ENCODE measurements around the gene ANKRD53. TPM values are rescaled to one million over a fixed set of nuclear protein-coding genes. Genes with fewer than 3 reads are reported as not detected.

ANKRD53 gene
- polyA plus RNA-seq, 1 donor = 2.3 TPM

DNA sequence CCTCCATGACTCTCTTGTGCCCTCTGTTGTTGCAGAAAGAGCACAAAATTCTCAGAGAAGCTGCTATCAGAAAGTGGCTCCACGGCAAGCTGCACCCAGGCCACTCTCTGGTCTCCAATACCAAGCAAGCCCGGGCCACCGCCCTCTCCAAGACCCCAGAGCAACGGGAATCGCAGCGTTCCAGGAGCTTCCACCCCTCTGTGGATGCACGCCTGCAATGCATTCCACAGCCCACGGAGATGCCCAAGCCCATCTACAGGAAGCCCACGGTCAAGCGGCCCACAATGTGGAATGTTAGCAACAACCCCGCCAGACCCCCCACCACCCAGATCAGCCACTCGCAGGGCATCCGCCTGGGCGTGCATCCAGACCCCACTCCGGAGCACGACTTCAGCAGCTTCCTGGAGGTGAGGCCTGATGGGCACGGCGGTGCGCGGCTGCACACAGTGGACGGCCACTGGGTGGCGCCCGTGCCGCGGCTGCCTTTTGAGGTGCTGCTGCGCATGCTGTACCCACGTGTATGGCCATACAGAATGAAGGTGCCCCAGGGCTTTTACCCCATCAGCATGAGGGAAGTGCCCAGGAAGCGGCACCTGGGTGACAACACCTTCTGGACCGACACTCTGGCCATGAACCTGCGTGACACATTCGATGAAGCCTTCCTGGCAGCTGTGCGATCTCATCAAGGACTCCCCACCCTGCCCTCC lies 6.3 kb downstream of the ANKRD53 start:
- Histone ChIP-seq H3K27ac (ENCODE audit: low read length) (no peak overlapping the region), H3K27me3 (ENCODE audit: control insufficient read depth, insufficient read depth, low read length) (no peaks in the 10 kb centered on the region), H3K4me1 (ENCODE audit: control insufficient read depth, insufficient read depth, low read length) (no peaks in the 10 kb centered on the region), H3K9me3 (ENCODE audit: control insufficient read depth, low read depth, low read length) (no peaks in the 10 kb centered on the region), H3K36me3 (ENCODE audit: control insufficient read depth, insufficient read depth, low read length) (peaks cover 45% of the 10 kb centered on the region), H3K4me3 (ENCODE audit: low read length) (no peak overlapping the region)
- WGBS (ENCODE audit: insufficient coverage, low lambda C conversion rate) = 100% methylated on average over 3 of the region's 32 CpGs
- DNase-seq = peak; percentile 62 to 73

DNA sequence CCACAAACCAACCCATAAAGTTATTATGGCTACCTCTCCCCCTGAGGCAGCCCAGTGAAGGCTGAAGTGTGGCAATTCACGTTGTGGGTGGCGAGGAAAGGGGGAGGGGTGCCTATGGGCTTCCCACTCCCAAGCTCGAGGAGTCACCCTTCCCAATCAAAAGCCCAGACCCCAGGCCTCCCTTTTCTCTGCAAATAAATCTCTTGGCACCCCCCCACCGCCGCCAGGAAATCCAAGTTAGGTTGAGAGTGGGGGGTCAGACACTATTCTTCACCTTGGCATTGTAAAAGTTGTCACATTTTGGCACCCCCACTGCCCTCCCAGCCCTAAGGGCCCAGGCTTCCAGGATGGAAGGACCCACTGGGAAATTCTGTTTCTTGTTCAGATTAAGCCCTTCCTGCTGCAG lies 6.9 kb downstream of the ANKRD53 start:
- H3K4me1 ChIP-seq (ENCODE audit: control insufficient read depth, insufficient read depth, low read length) = no peaks in the 10 kb centered on the region
- no CpG with 5 or more reads among the region's 5 CpGs for WGBS (ENCODE audit: insufficient coverage, low lambda C conversion rate)
- no peak overlapping the region for H3K4me3 ChIP-seq (ENCODE audit: low read length)
- H3K27ac ChIP-seq (ENCODE audit: low read length) = no peak overlapping the region
- DNase-seq = no peak
- H3K9me3 ChIP-seq (ENCODE audit: control insufficient read depth, low read depth, low read length) = no peaks in the 10 kb centered on the region
- H3K27me3 ChIP-seq (ENCODE audit: control insufficient read depth, insufficient read depth, low read length) = no peaks in the 10 kb centered on the region
- H3K36me3 ChIP-seq (ENCODE audit: control insufficient read depth, insufficient read depth, low read length) = peaks cover 51% of the 10 kb centered on the region

DNA sequence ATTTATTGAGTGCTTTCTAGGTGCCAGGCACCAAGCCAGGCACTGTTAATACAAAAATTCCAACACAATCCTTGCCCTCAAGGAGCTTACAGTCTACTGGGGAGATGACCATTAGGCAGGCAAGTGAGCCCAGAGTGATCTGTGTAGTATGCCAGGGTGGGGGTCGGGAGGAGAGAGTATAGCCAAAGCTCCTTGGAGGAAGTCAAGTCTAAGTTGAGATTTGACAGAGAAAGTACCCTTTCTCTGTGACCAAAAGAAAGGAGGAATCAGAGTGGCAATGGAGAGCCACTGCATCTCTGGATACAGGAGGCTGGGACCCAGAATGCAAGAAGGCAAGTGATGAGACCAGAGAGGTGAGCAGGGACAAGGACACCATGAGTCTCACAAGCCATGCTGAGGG lies 7.5 kb downstream of the ANKRD53 start:
- no peak for DNase-seq
- Histone ChIP-seq H3K36me3 (ENCODE audit: control insufficient read depth, insufficient read depth, low read length) (peaks cover 58% of the 10 kb centered on the region), H3K4me1 (ENCODE audit: control insufficient read depth, insufficient read depth, low read length) (no peaks in the 10 kb centered on the region)

DNA sequence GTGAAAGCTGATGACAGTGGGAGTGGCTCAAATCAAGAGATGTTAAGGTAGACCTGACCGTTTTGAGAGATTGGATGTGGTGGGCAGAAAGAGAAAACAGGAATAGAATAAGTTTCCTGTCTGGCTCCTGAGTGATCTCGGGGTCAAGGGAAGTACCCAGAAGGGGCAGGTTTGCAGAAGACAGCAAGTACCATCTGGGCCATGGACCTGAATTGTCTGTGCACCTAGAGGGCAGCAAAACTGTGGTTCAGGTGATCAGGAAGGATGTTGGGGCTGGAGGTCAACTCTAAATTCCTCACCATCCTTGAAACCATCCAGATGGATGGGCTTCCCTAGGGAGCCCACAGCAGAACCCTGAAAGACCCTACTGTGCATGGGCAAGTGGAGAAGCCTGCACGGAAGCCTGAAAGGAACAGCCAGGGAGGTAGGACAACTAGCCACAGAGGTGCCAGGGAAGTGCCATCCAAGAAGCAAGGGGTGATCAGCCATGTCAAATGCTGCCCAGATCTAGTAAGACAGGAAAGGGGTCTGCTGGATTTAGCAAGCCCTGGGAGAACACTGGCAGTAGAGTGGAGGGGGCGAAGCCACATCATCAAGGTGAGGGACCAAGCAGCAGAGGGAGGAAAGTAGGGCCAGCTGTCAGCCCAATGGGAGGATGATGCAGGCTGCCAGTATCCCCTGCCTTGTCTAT lies 8.2 kb downstream of the ANKRD53 start:
- Histone ChIP-seq H3K4me3 (ENCODE audit: low read length) (no peak overlapping the region), H3K9me3 (ENCODE audit: control insufficient read depth, low read depth, low read length) (no peaks in the 10 kb centered on the region), H3K36me3 (ENCODE audit: control insufficient read depth, insufficient read depth, low read length) (peaks cover 64% of the 10 kb centered on the region), H3K4me1 (ENCODE audit: control insufficient read depth, insufficient read depth, low read length) (no peaks in the 10 kb centered on the region), H3K27me3 (ENCODE audit: control insufficient read depth, insufficient read depth, low read length) (no peaks in the 10 kb centered on the region), H3K27ac (ENCODE audit: low read length) (no peak overlapping the region)
- 83% methylated on average over 1 of the region's 4 CpGs for WGBS (ENCODE audit: insufficient coverage, low lambda C conversion rate)
- DNase-seq = no peak

More for the DNA sequence above, 7.5 kb downstream of the ANKRD53 start:
- no CpG with 5 or more reads among the region's 1 CpG for WGBS (ENCODE audit: insufficient coverage, low lambda C conversion rate)
- H3K27me3 ChIP-seq (ENCODE audit: control insufficient read depth, insufficient read depth, low read length) = no peaks in the 10 kb centered on the region
- H3K4me3 ChIP-seq (ENCODE audit: low read length) = no peak overlapping the region
- H3K9me3 ChIP-seq (ENCODE audit: control insufficient read depth, low read depth, low read length) = no peaks in the 10 kb centered on the region
- H3K27ac ChIP-seq (ENCODE audit: low read length) = no peak overlapping the region

DNA sequence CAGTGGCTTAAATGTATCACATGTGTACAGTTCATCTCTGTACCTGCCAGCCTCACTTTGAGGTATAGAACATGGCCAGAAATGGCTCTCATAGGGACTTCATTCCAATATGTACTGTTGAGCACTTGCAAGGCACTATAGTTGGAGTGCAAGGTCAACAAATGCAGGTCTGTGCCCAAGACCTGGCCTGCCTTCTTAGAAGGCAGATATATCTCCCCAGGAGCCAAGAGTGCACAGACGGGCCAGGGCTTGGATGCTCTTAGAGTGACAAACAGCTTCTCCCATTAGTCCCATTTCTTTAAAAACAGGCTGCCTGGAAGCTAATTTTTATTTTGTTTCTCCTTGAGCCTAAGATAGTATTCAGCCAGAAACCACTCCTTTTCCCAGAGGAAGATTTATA lies 9.0 kb downstream of the ANKRD53 start:
- H3K27ac ChIP-seq (ENCODE audit: low read length) = no peak overlapping the region
- WGBS (ENCODE audit: insufficient coverage, low lambda C conversion rate) = no CpG with 5 or more reads among the region's 1 CpG
- peaks cover 68% of the 10 kb centered on the region for H3K36me3 ChIP-seq (ENCODE audit: control insufficient read depth, insufficient read depth, low read length)
- H3K4me1 ChIP-seq (ENCODE audit: control insufficient read depth, insufficient read depth, low read length) = no peaks in the 10 kb centered on the region
- H3K4me3 ChIP-seq (ENCODE audit: low read length) = no peak overlapping the region
- H3K9me3 ChIP-seq (ENCODE audit: control insufficient read depth, low read depth, low read length) = no peaks in the 10 kb centered on the region
- no peak for DNase-seq
- no peaks in the 10 kb centered on the region for H3K27me3 ChIP-seq (ENCODE audit: control insufficient read depth, insufficient read depth, low read length)

DNA sequence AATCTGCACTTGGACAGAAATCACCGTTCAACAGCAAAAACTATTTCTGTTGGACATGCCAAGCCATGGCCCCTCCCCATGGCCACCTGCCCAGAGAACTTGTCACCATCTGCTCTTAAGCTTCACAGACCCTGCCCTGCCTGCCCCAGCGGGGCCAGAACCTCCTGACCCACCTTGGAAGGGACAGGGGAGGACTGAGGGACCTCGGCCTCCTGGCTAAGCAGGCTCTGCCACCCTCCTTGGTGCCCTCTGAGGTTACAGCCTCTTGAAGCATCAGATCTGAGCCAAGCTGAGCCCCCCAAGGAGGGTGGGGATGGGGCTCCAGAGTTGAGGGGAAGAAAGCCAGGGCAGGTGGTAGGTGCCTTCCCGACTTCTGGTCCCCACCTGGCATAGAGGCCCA lies 9.7 kb downstream of the ANKRD53 start:
- Histone ChIP-seq H3K36me3 (ENCODE audit: control insufficient read depth, insufficient read depth, low read length) (peaks cover 64% of the 10 kb centered on the region), H3K27me3 (ENCODE audit: control insufficient read depth, insufficient read depth, low read length) (no peaks in the 10 kb centered on the region), H3K9me3 (ENCODE audit: control insufficient read depth, low read depth, low read length) (no peaks in the 10 kb centered on the region), H3K4me1 (ENCODE audit: control insufficient read depth, insufficient read depth, low read length) (peaks cover 3% of the 10 kb centered on the region), H3K4me3 (ENCODE audit: low read length) (no peak overlapping the region), H3K27ac (ENCODE audit: low read length) (no peak overlapping the region)
- WGBS (ENCODE audit: insufficient coverage, low lambda C conversion rate) = no CpG with 5 or more reads among the region's 4 CpGs
- no peak for DNase-seq

DNA sequence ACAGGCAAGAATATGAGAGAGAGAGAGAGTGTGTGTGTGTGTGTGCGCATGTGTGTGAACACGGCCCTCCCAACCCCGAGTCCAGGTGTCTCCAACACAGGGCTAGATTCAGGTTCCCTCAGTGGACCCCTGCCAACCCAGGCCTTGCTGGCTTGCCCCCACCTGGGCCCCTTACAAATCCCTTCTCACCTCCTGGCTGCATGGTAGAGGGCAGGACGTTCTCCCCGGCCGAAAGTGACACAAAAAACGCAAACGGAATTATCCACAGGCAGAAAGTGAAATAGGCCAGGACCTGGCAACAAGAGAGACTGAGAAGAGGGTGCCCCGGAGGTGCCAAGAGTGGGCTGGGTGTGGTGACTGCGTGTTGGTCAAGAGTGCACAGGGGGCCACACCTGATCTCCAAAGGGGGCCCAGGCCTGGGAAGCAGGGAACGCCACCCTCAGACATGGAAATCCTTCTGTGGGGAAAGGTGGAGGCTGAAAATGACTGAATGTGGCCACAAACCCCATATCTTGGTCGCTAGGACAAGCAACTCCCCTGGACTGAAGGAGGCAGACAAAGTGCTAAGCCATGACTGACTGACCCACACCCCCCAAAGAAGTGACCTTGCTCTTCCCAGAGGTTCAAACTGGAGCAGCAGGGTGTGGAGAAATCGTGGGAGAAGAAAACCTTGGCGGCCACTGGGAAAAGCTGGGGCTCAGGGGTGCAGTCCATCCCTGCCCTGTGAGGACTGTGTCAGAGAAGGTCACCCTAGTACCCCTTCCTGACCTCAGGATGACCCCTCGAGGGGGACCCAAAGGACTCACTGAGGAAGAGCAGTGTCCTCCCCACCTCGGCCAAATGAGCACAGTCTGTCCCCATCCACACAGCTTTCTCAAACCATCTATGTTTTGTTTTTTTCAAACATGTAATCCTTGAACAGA lies 10.6 kb downstream of the ANKRD53 start:
- no peaks in the 10 kb centered on the region for H3K27me3 ChIP-seq (ENCODE audit: control insufficient read depth, insufficient read depth, low read length)
- peaks cover 61% of the 10 kb centered on the region for H3K36me3 ChIP-seq (ENCODE audit: control insufficient read depth, insufficient read depth, low read length)
- no peak for DNase-seq
- H3K4me1 ChIP-seq (ENCODE audit: control insufficient read depth, insufficient read depth, low read length) = peaks cover 9% of the 10 kb centered on the region
- no peak overlapping the region for H3K4me3 ChIP-seq (ENCODE audit: low read length)
- H3K9me3 ChIP-seq (ENCODE audit: control insufficient read depth, low read depth, low read length) = no peaks in the 10 kb centered on the region
- no peak overlapping the region for H3K27ac ChIP-seq (ENCODE audit: low read length)
- whole genome bisulfite sequencing (ENCODE audit: insufficient coverage, low lambda C conversion rate) = 67% methylated on average over 1 of the region's 16 CpGs

DNA sequence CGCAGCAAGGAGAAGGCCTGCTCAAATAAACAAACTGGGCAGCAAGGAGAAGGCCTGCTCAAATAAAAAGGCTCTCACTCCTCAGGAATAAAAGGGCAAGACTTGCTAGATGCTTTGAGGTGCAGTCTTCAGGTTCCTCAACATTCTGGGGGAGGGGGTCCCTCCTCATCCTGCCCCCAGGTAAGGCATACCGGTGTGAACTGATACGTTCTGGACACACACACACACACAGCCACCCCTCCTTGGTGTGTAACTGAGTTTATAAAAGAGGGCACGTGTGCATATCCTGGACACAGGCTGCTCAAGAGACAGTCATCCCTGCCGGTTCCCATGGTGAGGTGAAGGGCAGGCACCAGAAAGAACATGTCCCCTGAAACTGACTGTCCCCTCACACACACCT lies 11.8 kb downstream of the ANKRD53 start:
- Histone ChIP-seq H3K27ac (ENCODE audit: low read length) (no peak overlapping the region), H3K36me3 (ENCODE audit: control insufficient read depth, insufficient read depth, low read length) (peaks cover 61% of the 10 kb centered on the region), H3K27me3 (ENCODE audit: control insufficient read depth, insufficient read depth, low read length) (no peaks in the 10 kb centered on the region), H3K4me3 (ENCODE audit: low read length) (no peak overlapping the region), H3K9me3 (ENCODE audit: control insufficient read depth, low read depth, low read length) (no peaks in the 10 kb centered on the region), H3K4me1 (ENCODE audit: control insufficient read depth, insufficient read depth, low read length) (peaks cover 9% of the 10 kb centered on the region)
- DNase-seq = no peak
- WGBS (ENCODE audit: insufficient coverage, low lambda C conversion rate) = no CpG with 5 or more reads among the region's 5 CpGs

DNA sequence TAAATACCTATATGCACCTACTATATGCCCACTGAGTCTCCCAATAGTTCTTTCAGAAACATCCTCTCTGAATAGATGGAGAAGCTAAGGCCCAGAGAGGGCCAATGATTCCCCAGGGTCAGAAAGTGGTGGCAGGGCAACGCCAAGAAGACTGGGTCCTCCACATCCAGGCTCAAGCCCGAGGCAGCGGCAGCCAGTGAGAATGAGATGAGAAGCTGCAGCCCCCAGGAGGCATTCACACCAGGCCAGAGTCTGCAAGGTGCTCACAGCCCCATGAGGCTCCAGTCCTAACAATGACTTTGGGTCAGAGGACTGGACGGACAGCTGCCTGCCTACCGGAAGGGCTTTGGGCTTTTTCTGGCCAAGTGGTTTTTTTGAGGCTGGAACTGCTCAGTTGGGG lies 12.7 kb downstream of the ANKRD53 start:
- DNase-seq = no peak
- no CpG with 5 or more reads among the region's 5 CpGs for WGBS (ENCODE audit: insufficient coverage, low lambda C conversion rate)

DNA sequence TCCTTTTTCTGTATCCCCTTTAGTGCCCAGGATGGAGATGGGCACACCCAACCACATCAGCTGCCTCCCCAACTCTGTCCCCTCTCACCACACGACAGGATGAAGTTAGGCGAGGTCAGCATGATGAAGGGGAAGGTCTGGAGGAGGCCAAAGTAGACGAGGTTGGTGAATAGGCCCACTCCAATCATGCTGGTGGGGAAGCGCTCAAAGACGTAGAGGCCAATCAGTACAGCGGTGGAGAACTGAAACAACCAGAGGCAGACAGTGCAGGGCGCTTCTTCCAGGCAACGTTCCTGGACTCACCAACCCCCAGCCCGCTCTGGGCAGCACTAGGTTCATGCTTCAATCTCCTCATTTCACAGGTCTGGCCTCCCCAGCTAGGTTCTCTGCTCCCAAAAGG lies 13.3 kb downstream of the ANKRD53 start:
- no peaks in the 10 kb centered on the region for H3K27me3 ChIP-seq (ENCODE audit: control insufficient read depth, insufficient read depth, low read length)
- no peak overlapping the region for H3K27ac ChIP-seq (ENCODE audit: low read length)
- peaks cover 9% of the 10 kb centered on the region for H3K4me1 ChIP-seq (ENCODE audit: control insufficient read depth, insufficient read depth, low read length)
- DNase-seq = no peak
- no peaks in the 10 kb centered on the region for H3K9me3 ChIP-seq (ENCODE audit: control insufficient read depth, low read depth, low read length)
- WGBS (ENCODE audit: insufficient coverage, low lambda C conversion rate) = no CpG with 5 or more reads among the region's 9 CpGs
- H3K4me3 ChIP-seq (ENCODE audit: low read length) = no peak overlapping the region
- H3K36me3 ChIP-seq (ENCODE audit: control insufficient read depth, insufficient read depth, low read length) = peaks cover 52% of the 10 kb centered on the region

More for the DNA sequence above, 12.7 kb downstream of the ANKRD53 start:
- Histone ChIP-seq H3K27ac (ENCODE audit: low read length) (no peak overlapping the region), H3K27me3 (ENCODE audit: control insufficient read depth, insufficient read depth, low read length) (no peaks in the 10 kb centered on the region), H3K36me3 (ENCODE audit: control insufficient read depth, insufficient read depth, low read length) (peaks cover 57% of the 10 kb centered on the region), H3K4me1 (ENCODE audit: control insufficient read depth, insufficient read depth, low read length) (peaks cover 9% of the 10 kb centered on the region), H3K4me3 (ENCODE audit: low read length) (no peak overlapping the region), H3K9me3 (ENCODE audit: control insufficient read depth, low read depth, low read length) (no peaks in the 10 kb centered on the region)

All from large intestine (tissue), 3 donors.